ENCODE measurements around the gene BIN1. TPM values are rescaled to one million over a fixed set of nuclear protein-coding genes. Genes with fewer than 3 reads are reported as not detected.

BIN1 gene
- total RNA-seq, 4 donors from 2014 or later = 33.3 to 39.7 (median 38.4) TPM

GRCh38 chr2:127065940-127066318 is 41.0 kb downstream of the BIN1 start:
- no peak overlapping the region for H3K4me3 ChIP-seq
- intact Hi-C loops (cut with DNase I; ENCODE audit: low total_unique reads) = no loop called here
- peak overlapping the region; percentile 46 to 61 (median 54) for H3K27ac ChIP-seq
- 89% methylated on average over 5 of the region's 5 CpGs; no CpG with 5 or more reads in 1 of the 2 donors for WGBS, 2 donors (ENCODE audit: low coverage in 1 of 2)
- no peaks in the 10 kb centered on the region for H3K9me3 ChIP-seq
- no peaks in the 10 kb centered on the region for H3K36me3 ChIP-seq
- no peak for DNase-seq
- no peak for TF ChIP-seq EP300 (IDR thresholded peaks at IDR 0.05; ENCODE audit: low read depth)
- TF ChIP-seq POLR2AphosphoS5 (IDR thresholded peaks at IDR 0.05) = no peak
- TF ChIP-seq CTCF (IDR thresholded peaks at IDR 0.05) = no peak
- TF ChIP-seq POLR2A (IDR thresholded peaks at IDR 0.05) = no peak
- H3K4me1 ChIP-seq = peaks cover 6 to 30% (median 18%) of the 10 kb centered on the region in 4 donors
- no peaks in the 10 kb centered on the region for H3K27me3 ChIP-seq
- in situ Hi-C loops (cut with MboI; ENCODE audit: low pct_ligation_motif_present in 1 of 4, low pct_unique_long_range_greater_than_20kb in 1 of 4, low sequenced_read_pairs in 3 of 4) = no loop called here

GRCh38 chr2:127065299-127065939 is 41.5 kb downstream of the BIN1 start:
- Histone ChIP-seq H3K9me3 (no peaks in the 10 kb centered on the region), H3K27ac (peak overlapping the region; percentile 50 to 64 (median 60)), H3K36me3 (no peaks in the 10 kb centered on the region), H3K4me3 (no peak overlapping the region), H3K27me3 (no peaks in the 10 kb centered on the region), H3K4me1 (peaks cover 6 to 30% (median 18%) of the 10 kb centered on the region in 4 donors)
- WGBS, 2 donors (ENCODE audit: low coverage in 1 of 2) = 89 to 100% methylated on average over 1 to 13 of the region's 13 CpGs
- in situ Hi-C loops (cut with MboI; ENCODE audit: low pct_ligation_motif_present in 1 of 4, low pct_unique_long_range_greater_than_20kb in 1 of 4, low sequenced_read_pairs in 3 of 4) (no loop called here), intact Hi-C loops (cut with DNase I; ENCODE audit: low total_unique reads) (no loop called here)
- DNase-seq = no peak
- TF ChIP-seq CTCF (IDR thresholded peaks at IDR 0.05) (no peak), POLR2A (IDR thresholded peaks at IDR 0.05) (no peak), EP300 (IDR thresholded peaks at IDR 0.05; ENCODE audit: low read depth) (no peak), POLR2AphosphoS5 (IDR thresholded peaks at IDR 0.05) (no peak)

- no peaks in the 10 kb centered on the region for H3K9me3 ChIP-seq
- no peaks in the 10 kb centered on the region for H3K36me3 ChIP-seq
- H3K4me3 ChIP-seq = no peak overlapping the region
- DNase-seq = peak; percentile 85
- no peaks in the 10 kb centered on the region for H3K27me3 ChIP-seq
- peak overlapping the region; percentile 50 to 67 (median 60) for H3K27ac ChIP-seq
- intact Hi-C loops (cut with DNase I; ENCODE audit: low total_unique reads) = no loop called here
- TF ChIP-seq EP300 (IDR thresholded peaks at IDR 0.05; ENCODE audit: low read depth) (peak; percentile 53), POLR2AphosphoS5 (IDR thresholded peaks at IDR 0.05) (peak; percentile 66 to 73 (median 69)), CTCF (IDR thresholded peaks at IDR 0.05) (no peak), POLR2A (IDR thresholded peaks at IDR 0.05) (no peak)
- in situ Hi-C loops (cut with MboI; ENCODE audit: low pct_ligation_motif_present in 1 of 4, low pct_unique_long_range_greater_than_20kb in 1 of 4, low sequenced_read_pairs in 3 of 4) = no loop called here
- 47% methylated on average over 13 of the region's 17 CpGs; no CpG with 5 or more reads in 1 of the 2 donors for WGBS, 2 donors (ENCODE audit: low coverage in 1 of 2)
- H3K4me1 ChIP-seq = peaks cover 6 to 30% (median 18%) of the 10 kb centered on the region in 4 donors
Observed at GRCh38 chr2:127064642-127065250, 42.2 kb downstream of the BIN1 start.

GRCh38 chr2:127063701-127064590 is 43.0 kb downstream of the BIN1 start:
- TF ChIP-seq EP300 (IDR thresholded peaks at IDR 0.05; ENCODE audit: low read depth) (no peak), POLR2AphosphoS5 (IDR thresholded peaks at IDR 0.05) (no peak), CTCF (IDR thresholded peaks at IDR 0.05) (no peak), POLR2A (IDR thresholded peaks at IDR 0.05) (no peak)
- DNase-seq = no peak
- peaks cover 6 to 30% (median 18%) of the 10 kb centered on the region in 4 donors for H3K4me1 ChIP-seq
- peak overlapping the region; percentile 50 to 67 (median 60) for H3K27ac ChIP-seq
- H3K9me3 ChIP-seq = no peaks in the 10 kb centered on the region
- in situ Hi-C loops (cut with MboI; ENCODE audit: low pct_ligation_motif_present in 1 of 4, low pct_unique_long_range_greater_than_20kb in 1 of 4, low sequenced_read_pairs in 3 of 4) = no loop called here
- 91% methylated on average over 28 of the region's 28 CpGs; no CpG with 5 or more reads in 1 of the 2 donors for WGBS, 2 donors (ENCODE audit: low coverage in 1 of 2)
- no peak overlapping the region for H3K4me3 ChIP-seq
- H3K27me3 ChIP-seq = no peaks in the 10 kb centered on the region
- intact Hi-C loops (cut with DNase I; ENCODE audit: low total_unique reads) = no loop called here
- H3K36me3 ChIP-seq = no peaks in the 10 kb centered on the region

Measured in transverse colon (tissue), 4 donors.